HL-60/S4 (cell line): ENCODE data around the gene GNB2.
"Not testable (repeated sequence)": the region's sequence is repeated elsewhere in the genome, so short reads cannot be mapped to it uniquely, and the experiment has no call there.

Experiments
- in situ Hi-C: fragments of 300-500 bp; cut with MboI; formaldehyde crosslinking; loops from 2 replicates; pipeline ENCODE4 v1.14.3; 2022; ENCODE audit warnings: low sequenced_read_pairs

The GNB2 gene

GRCh38 chr7:100723732-100724275 lies 50.3 kb downstream of the GNB2 start:
- in situ Hi-C loops: no loop called here

- in situ Hi-C loops: not testable (repeated sequence)
Measured at GRCh38 chr7:100724364-100724763, 50.8 kb downstream of the GNB2 start.

DNA sequence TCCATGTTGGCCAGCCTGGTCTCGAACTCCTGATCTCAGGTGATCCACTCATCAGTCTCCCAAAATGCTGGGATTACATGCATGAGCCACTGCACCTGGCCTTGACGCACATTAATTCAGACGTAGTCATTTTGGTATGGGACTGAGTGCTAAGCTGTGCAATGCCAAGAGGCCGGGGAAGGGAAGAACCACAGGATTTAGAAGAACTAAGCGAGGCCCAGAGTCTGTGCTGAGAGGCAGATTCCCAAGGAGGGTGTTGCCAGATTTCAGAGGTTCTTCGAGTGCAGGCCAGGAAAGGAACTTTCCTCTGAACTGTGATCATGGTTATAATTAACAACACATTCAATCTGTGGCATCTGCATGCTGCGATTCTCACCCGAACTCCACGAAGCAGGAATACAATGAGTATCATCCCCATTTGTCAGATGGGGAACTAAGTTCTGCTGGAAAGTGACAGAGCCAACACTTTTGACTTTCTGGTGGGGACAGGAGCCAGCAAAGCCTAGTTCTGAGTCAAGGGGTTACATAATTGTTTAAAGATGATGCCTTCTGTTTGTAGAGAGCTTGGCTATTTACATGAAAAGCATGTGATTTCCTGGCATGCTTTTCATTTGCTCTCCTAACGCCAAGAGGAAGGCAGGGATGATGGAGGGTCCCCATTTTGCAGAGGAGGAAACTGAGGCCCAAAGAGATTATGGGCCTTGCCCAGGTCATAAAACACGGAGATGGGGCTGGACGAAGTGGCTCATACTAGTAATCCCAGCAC lies 53.6 kb downstream of the GNB2 start:
- in situ Hi-C loops: no loop called here

GRCh38 chr7:100728196-100728595 lies 54.7 kb downstream of the GNB2 start:
- in situ Hi-C loops: no loop called here
